ENCODE results near the gene ZBTB38. TPM values are rescaled to one million over a fixed set of nuclear protein-coding genes. Genes with fewer than 3 reads are reported as not detected.
A peak's percentile ranks its signal among the peaks of the same experiment; 100 is the strongest.

The ZBTB38 gene, protein sequence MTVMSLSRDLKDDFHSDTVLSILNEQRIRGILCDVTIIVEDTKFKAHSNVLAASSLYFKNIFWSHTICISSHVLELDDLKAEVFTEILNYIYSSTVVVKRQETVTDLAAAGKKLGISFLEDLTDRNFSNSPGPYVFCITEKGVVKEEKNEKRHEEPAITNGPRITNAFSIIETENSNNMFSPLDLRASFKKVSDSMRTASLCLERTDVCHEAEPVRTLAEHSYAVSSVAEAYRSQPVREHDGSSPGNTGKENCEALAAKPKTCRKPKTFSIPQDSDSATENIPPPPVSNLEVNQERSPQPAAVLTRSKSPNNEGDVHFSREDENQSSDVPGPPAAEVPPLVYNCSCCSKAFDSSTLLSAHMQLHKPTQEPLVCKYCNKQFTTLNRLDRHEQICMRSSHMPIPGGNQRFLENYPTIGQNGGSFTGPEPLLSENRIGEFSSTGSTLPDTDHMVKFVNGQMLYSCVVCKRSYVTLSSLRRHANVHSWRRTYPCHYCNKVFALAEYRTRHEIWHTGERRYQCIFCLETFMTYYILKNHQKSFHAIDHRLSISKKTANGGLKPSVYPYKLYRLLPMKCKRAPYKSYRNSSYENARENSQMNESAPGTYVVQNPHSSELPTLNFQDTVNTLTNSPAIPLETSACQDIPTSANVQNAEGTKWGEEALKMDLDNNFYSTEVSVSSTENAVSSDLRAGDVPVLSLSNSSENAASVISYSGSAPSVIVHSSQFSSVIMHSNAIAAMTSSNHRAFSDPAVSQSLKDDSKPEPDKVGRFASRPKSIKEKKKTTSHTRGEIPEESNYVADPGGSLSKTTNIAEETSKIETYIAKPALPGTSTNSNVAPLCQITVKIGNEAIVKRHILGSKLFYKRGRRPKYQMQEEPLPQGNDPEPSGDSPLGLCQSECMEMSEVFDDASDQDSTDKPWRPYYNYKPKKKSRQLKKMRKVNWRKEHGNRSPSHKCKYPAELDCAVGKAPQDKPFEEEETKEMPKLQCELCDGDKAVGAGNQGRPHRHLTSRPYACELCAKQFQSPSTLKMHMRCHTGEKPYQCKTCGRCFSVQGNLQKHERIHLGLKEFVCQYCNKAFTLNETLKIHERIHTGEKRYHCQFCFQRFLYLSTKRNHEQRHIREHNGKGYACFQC (N-terminal part only)
- total RNA-seq (2014; rRNA removed; shearing (Covaris generic); ENCODE audit: low replicate concordance), result 23.6 and 38.7 TPM in 2 replicates

DNA sequence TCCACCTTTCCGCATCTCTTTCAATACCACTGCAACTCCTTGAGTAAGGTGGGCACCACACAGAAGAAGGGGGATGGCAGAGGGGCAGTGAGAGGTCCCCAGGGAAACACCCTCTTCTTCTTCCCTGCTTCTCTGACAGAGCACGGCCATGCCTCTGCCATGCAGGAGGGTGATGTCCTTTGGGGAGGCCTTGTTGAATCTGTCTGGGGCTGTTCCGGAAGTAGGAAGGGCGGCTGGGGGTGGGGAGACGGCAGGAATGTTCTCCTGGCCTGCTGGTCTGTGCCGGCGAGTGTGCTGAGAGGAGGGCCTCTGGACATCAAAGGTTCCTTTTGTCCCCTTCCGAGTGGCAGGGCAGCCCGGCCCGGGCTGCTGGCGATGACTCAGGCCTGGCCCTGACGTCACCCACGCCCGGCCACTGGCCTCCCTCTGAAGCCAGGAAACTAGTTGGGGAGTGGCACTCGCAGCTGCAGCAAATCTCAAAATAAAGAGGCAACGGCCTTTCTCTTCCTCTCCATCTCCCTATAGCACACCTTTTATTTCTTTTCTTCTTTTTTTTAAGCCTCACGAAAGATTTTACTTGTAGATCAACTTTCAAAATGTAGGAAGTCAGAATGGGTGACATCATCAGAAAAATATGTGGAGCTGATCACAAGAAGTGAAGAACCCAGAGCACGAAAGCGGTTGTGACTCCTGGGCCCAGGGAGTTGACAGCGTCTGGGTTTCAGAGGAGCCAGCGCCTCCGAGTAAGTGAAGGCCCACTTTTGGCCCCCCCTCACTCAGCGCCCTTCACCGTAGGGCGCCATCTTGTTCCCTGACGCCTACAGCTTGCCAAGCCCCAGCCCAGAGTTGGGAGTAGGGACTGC lies at the start of gene ZBTB38:
ZBTB38 (plus strand) TSS at position 443 of the 863 bp plus-strand sequence. CDS start 73,885 bp downstream, outside the sequence.
- in situ Hi-C loops (cut with HindIII; ENCODE audit: low pct_unique_long_range_greater_than_20kb, low sequenced_read_pairs), result no loop called here

DNA sequence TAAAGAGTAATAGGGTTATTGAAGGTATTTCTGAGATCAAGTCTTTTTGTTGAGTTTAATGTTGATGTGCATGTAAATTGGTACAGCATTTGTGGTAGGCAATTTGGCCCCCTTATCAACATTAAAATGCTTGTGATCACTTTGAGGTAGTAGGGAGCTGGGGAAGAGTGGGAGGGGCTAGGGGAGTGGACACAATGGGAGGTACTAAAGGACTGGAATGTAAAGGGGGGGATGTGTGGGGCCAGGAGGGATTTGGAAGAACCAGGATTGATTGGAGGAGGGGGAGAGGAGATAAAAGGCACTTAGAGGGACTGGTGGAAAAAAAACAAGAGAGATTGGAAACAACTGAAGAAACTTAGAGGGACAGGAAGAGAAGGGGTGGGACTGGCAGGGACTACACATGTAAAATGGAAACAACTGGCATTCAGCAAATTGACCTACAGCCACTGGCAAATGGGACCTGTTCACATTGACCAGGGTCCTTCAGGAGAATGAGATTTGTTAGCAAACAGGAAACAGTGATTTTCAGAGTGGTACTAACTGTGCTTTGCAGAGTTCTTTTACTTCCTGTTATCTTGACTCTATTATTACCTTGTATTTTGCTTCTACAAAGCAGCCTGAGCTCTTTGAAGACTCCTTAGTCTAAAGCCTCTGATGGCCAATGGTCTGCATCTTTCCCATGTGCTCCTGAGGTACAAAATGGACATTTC lies 47.8 kb upstream of the ZBTB38 start:
- in situ Hi-C loops (cut with HindIII; ENCODE audit: low pct_unique_long_range_greater_than_20kb, low sequenced_read_pairs), result no loop called here
- no peak for DNase-seq (ENCODE audit: low read depth)

More for the DNA sequence above, at the start of gene ZBTB38:
- peak; percentile 97 for DNase-seq (ENCODE audit: low read depth)

DNA sequence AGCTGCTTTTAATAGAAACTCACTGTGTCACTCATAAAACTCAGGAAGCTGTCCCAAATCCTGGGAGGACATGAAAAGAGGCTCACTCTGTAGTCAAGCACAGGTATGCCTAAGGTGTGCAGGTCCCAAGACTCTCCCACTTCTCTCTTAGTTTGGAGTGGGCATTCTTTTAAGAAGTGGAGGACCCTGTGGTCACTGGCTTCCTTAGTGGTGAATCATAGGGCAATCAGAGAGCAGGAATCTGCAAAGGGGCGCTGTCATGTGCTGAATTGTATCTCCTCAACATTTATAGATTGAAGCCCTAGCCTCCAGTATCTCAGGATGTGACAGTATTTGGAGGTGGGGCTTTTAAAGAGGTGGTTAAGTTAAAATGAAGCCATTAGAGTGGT lies 47.2 kb upstream of the ZBTB38 start:
- in situ Hi-C loops (cut with HindIII; ENCODE audit: low pct_unique_long_range_greater_than_20kb, low sequenced_read_pairs), result no loop called here
- no peak for DNase-seq (ENCODE audit: low read depth)

DNA sequence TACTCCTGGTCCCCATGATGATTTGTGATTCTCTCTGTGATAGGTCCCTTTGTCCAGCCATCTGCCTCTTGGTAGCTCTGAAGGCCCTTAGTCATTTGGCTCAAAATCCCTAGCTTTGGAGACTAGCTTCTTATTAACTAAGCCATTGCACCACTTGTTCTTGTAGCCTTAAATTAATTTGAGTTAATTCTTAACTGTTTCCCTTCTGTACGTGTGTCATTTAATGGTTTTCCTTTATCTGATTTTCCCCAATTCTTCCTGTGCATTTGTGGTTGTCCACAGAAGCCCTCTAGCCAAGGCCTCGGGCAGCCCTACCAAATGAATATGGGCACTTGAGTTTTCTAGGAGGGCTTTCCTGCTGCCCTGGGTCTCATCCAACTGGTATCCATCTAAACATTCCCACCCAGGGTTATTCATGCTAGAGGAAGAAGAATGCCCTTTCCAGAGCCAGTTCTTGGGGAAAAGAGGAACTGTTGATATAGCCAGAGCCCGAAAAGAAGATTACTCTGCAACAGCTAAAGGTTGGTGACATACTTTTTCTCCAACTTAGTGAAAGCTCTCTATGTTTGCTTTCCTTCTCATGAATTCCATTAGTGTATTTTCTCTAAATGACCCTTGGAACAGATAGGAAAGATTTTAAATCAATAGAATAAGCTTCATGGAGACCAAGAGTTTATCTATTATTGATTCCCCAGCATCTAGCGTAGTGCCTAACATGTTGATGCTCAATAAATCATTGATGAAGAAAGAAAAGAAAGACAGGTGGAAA lies 44.2 kb upstream of the ZBTB38 start:
- in situ Hi-C loops (cut with HindIII; ENCODE audit: low pct_unique_long_range_greater_than_20kb, low sequenced_read_pairs), result no loop called here
- peak; percentile 54 for DNase-seq (ENCODE audit: low read depth)

DNA sequence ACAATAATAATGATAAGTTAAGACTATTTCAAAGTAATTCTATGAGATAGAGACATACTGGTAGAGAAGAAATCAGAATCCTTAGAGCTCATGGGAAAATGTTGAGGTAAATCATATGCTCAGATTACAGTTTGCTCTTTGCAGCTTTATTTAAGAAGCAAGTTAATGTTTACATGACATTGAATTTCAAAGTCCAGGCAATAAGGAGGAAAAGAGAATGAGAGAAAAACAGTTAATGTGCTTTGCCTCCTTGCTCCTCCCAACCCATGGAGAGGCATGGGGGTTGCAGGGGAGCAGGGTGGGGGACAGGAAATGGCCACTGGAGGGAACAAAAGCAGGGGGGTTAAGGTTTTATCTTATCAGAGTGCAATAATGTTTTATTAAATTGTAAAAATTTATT lies 42.2 kb upstream of the ZBTB38 start:
- in situ Hi-C loops (cut with HindIII; ENCODE audit: low pct_unique_long_range_greater_than_20kb, low sequenced_read_pairs), result no loop called here

DNA sequence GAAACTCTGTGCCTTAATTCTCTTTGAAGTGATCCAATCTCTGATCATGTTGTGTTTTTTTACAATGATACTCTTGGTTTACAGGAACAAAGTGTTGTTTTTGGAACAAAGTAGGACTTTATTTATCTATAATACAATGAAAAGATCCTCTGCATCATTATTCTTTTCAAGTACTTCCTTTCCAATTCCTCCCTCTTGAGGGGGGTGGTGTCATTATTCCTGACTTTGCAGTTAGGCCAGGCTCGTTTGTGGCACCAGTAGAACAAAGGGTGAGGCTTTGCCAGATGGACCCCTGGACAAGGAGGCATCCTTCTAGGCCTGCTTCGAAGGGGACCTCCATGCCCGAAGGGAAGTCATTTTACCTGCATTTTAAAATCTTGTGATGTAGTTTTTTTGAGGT lies 41.7 kb upstream of the ZBTB38 start:
- DNase-seq (ENCODE audit: low read depth), result no peak
- in situ Hi-C loops (cut with HindIII; ENCODE audit: low pct_unique_long_range_greater_than_20kb, low sequenced_read_pairs), result no loop called here

More for the DNA sequence above, 42.2 kb upstream of the ZBTB38 start:
- peak; percentile 46 for DNase-seq (ENCODE audit: low read depth)

DNA sequence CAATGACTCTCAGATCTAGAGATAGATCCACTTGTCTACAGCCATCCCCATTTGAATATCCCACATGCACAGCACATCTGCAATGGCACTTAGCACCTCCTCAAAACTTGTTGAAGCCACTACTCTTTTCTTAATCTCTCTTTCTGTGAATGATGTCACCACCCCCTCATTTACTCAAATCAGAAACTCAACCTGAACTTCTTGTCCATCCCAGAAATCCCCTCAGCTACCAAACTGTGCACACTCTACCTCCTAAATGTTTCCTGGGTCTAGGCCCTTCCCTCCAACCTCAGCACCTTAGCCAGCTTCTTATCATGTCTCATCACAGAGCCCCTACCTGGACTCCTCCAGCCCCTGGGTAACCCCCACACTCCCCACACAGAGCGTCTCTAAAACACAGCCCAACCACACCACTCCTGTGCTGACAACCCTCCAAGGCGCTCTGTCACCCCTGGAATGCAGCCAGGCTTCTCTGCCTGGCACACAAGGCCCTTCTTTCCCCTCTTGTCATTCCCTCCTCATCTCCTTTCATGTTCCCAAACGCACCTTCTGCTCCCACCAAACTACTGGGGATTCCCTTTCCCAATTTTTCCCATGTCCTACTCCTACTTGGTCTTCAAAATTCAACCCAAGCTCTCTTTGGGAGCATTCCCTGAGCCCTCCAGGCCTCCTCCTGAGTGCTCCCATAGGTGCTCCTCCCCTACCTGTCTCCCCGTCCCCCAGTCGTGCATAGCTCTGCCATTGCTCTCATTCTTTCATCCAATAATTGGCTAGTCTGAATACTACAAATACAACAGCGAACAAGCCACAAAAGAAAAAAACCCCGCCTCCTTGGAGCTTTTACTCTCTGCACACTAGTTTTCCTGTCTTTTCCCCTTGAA lies 39.8 kb upstream of the ZBTB38 start:
- DNase-seq (ENCODE audit: low read depth), result no peak
- in situ Hi-C loops (cut with HindIII; ENCODE audit: low pct_unique_long_range_greater_than_20kb, low sequenced_read_pairs), result no loop called here

DNA sequence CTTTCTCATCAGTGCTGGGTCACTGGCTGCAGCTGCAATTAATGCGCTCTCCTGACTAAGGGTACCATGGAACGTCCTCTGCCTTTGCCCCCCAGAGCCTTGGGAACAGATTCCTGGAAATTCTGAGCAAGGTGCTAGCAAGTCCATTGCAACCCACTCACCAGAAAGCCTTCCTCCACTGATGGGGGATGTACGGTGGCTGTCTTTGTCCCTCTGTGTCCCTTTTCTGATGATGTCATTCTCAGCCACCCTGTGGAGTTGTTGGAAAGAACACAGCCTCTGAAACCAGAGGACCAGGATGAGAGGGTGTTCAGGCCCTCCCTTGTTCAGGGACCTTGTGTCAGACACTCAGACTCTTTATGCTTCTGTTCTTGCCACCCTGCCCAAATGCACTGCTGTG lies 38.1 kb upstream of the ZBTB38 start:
- no peak for DNase-seq (ENCODE audit: low read depth)
- in situ Hi-C loops (cut with HindIII; ENCODE audit: low pct_unique_long_range_greater_than_20kb, low sequenced_read_pairs), result no loop called here

DNA sequence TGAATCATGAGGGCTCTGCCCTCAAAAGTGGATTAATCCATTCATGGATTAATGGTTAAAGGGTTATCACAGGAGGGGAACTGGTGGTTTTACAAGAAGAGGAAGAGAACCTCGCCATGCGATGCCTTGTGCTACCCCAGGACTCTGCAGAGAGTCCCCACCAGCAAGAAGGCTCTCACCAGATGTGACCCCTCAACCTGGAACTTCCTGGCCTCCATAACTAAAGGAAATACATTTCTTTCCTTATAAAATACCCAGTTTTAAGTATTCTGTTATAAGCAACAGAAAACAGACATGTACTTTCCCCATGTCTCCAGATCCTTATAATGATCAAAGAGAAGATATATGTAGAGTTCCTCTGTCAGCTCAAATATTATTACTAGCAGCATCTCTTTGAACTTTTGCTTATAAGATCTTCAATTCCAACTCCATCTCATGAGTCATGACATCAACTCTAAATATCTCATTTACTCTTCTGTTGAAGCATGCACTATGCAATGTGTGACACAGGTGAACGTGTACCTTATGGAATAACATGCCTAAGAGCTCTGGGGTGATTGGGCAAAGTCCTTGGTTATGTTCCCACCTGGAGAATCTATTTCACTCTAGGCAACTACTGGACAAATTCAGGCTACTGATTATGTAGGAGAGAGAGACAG lies 37.5 kb upstream of the ZBTB38 start:
- no peak for DNase-seq (ENCODE audit: low read depth)
- in situ Hi-C loops (cut with HindIII; ENCODE audit: low pct_unique_long_range_greater_than_20kb, low sequenced_read_pairs), result no loop called here

DNA sequence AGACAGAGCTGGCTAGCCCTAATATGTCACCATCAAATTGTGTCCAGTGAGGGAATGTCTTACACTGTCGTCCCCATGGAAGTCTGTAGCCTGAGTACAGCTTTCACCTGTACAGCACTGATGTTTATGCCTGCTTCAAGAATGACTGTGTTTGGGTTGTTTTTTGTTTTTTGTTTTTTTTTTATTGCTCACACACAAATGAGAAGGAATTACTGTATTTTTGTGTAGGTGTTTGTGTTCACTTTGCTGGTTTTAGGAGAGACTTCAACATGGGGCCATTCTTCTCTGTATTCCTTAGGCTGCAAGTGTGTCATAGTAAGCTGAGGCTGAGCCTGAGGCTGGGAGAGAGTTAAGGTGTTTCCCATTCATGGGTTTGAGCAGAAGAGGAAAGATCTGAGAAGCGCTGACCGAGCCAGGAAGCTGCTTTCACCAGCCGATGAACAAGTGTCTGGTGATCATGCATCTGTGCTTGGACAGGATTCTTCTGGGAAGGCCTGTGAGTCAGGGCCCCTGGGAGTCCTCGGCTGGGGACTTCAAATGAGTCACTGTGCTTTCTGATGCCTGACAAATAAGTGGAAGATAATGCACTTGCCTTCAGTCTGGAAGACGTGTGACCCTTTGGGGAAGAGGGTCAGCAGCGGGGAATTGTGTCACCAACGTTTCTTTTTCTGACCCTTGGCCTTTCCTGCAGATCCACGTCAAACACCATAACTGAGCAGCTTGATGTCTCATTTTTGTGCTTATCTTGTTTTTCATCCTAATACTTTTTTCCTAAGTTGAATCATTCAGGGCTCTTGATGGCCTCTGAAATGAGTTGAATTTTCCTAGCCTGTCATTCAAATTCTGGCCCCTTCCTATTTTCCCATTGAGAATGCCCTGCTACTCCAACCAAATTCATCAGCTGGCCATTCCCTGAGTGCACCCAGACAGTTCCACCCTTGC lies 36.7 kb upstream of the ZBTB38 start:
- in situ Hi-C loops (cut with HindIII; ENCODE audit: low pct_unique_long_range_greater_than_20kb, low sequenced_read_pairs), result no loop called here
- DNase-seq (ENCODE audit: low read depth), result peak; percentile 98

DNA sequence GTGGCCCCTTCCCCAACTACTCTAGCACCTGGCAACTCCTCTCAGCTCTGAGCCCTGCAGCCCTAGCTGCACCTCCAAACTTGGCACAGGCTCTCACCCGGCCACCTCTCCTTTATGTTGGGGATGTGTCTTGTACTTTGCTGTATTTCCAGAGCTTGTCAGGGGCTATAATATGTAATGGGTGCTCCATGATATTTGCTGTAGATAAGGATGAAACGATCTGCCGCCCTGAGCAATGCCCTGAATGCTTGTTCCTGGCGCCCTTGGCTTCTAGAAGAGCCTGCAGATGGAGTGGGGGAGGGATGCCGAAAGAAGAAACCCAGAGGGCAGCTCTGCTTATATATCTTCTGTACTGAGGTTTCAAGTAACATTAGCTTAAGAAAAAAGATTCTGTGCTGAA lies 35.9 kb upstream of the ZBTB38 start:
- in situ Hi-C loops (cut with HindIII; ENCODE audit: low pct_unique_long_range_greater_than_20kb, low sequenced_read_pairs), result no loop called here

DNA sequence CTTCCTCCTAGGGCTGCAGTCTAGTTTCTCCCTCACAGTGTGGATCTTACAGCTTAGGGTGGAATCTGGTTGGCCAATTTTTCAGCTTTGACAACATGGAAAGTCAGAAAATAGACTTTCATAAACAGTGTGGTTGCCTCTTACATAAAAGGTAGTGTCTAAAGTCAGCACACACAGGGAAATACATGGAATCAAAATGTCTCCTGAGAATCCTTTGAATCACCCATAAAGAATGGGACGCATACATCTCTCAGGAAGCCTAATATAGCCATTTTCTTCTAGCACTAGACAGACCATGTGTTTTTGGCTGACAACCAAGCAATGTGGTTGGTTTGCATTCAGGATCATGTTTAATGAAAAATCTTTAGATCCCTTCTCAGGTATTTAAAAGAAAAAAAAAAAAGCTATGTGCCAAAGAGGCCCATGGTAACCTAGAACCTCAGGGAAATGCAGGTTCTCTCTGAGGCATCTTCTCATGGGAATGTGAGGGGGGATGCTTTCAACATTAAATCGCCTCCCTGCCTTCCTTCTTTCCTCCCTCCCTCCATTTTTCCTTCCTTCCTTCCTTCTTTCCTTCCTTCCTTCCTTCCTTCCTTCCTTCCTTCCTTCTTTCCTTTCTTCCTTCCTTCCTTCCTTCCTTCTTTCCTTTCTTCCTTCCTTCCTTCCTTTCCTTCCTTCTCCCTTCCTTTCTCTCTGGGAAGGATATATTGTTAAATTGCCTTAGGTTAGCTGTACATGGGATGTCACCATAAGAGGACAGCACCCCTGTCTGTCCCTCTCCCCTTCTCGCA lies 34.3 kb upstream of the ZBTB38 start:
- in situ Hi-C loops (cut with HindIII; ENCODE audit: low pct_unique_long_range_greater_than_20kb, low sequenced_read_pairs), result no loop called here
- DNase-seq (ENCODE audit: low read depth), result no peak

More for the DNA sequence above, 35.9 kb upstream of the ZBTB38 start:
- no peak for DNase-seq (ENCODE audit: low read depth)

DNA sequence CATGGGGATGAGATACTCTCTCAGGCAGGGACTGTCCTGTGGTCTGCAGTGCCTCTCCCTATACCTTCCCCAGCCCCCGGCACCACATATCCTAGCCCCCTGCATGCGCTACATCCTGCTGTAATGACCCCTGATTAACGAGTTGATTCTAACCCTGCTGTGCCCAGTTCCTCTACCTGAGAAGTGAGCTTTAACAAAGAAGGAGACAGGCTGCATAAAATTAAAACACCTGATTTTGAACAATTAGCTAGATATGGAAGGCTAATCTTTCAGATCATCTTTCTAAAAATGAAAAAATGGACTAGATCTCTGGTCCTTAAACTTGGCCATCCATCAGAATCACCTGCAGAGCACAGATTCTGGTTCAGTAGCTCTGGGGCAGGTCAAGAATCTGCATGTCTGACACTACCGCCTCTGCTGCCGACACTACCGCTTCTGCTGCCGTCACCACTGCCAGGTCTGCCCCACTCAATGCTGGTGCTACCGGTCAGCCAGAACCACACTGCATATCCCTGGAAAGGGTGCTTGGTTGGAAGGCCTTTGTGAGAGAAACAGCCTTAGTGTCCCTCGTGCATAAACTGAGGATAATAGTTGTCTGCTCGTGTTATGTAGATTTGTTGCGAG lies 33.6 kb upstream of the ZBTB38 start:
- DNase-seq (ENCODE audit: low read depth), result no peak
- in situ Hi-C loops (cut with HindIII; ENCODE audit: low pct_unique_long_range_greater_than_20kb, low sequenced_read_pairs), result no loop called here

All from Caki2 (cell line).